WTC11 (cell line): ENCODE results near the gene FAM78B.

Experiments used
- AFF4 ChIP-seq: sonication (generic); formaldehyde crosslinking; IDR thresholded peaks from 2 replicates; pipeline ENCODE4 v1.8.1; 2023; ENCODE audit warnings: mild to moderate bottlenecking, missing genetic modification reagents, borderline replicate concordance
- ATF2 ChIP-seq: sonication (generic); formaldehyde crosslinking; IDR thresholded peaks from 2 replicates; pipeline ENCODE4 v1.8.1; 2022; ENCODE audit warnings: low read depth, missing genetic modification reagents, borderline replicate concordance
- ATF6 ChIP-seq: sonication (generic); formaldehyde crosslinking; IDR thresholded peaks from 2 replicates; pipeline ENCODE4 v1.8.1; 2023; ENCODE audit warnings: mild to moderate bottlenecking, missing genetic modification reagents
- CTCF ChIP-seq: fragments of 200-600 bp; IDR thresholded peaks from 2 replicates; pipeline ENCODE4 v1.8.0; 2022; ENCODE audit warnings: antibody characterized with exemption
- ELF4 ChIP-seq: sonication (generic); formaldehyde crosslinking; IDR thresholded peaks from 2 replicates; pipeline ENCODE4 v1.8.1; 2022; ENCODE audit warnings: low read depth, mild to moderate bottlenecking, moderate library complexity, missing genetic modification reagents
- FOXK1 ChIP-seq: sonication (generic); formaldehyde crosslinking; IDR thresholded peaks from 2 replicates; pipeline ENCODE4 v1.8.0; 2022; ENCODE audit warnings: mild to moderate bottlenecking, moderate library complexity, missing genetic modification reagents
- FOXP1 ChIP-seq: sonication (generic); formaldehyde crosslinking; IDR thresholded peaks from 2 replicates; pipeline ENCODE4 v1.8.0; 2022; ENCODE audit warnings: missing genetic modification reagents, mild to moderate bottlenecking, moderate library complexity, borderline replicate concordance
- MAX ChIP-seq: sonication (generic); formaldehyde crosslinking; IDR thresholded peaks from 2 replicates; pipeline ENCODE4 v1.8.0; 2022; ENCODE audit warnings: mild to moderate bottlenecking, missing genetic modification reagents
- NR1H2 ChIP-seq: sonication (generic); formaldehyde crosslinking; IDR thresholded peaks from 2 replicates; pipeline ENCODE4 v1.9.0; 2021; ENCODE audit warnings: mild to moderate bottlenecking, moderate library complexity, missing genetic modification reagents
- PRRX2 ChIP-seq: fragments of 250-450 bp; sonication (Bioruptor Pico); IDR thresholded peaks from 2 replicates; pipeline ENCODE4 v1.8.0; 2021; ENCODE audit warnings: mild to moderate bottlenecking
- SP1 ChIP-seq: sonication (generic); formaldehyde crosslinking; conservative IDR thresholded peaks from 2 replicates; pipeline ENCODE4 v1.8.1; 2022; ENCODE audit warnings: missing genetic modification reagents
- USF1 ChIP-seq: sonication (generic); formaldehyde crosslinking; IDR thresholded peaks from 2 replicates; pipeline ENCODE4 v1.8.0; 2022; ENCODE audit warnings: mild to moderate bottlenecking, missing genetic modification reagents
- ZNF138 ChIP-seq: sonication (generic); formaldehyde crosslinking; conservative IDR thresholded peaks from 2 replicates; pipeline ENCODE4 v1.8.1; 2022; ENCODE audit warnings: mild to moderate bottlenecking, moderate library complexity, missing genetic modification reagents
- ZNF317 ChIP-seq: sonication (generic); formaldehyde crosslinking; IDR thresholded peaks from 2 replicates; pipeline ENCODE4 v1.8.1; 2023; ENCODE audit warnings: low read depth, mild to moderate bottlenecking, moderate library complexity, missing genetic modification reagents, borderline replicate concordance

- TF ChIP-seq FOXP1 (no peak), ZNF138 (CRISPR knock-in tag) (no peak), SP1 (no peak), PRRX2 (no peak), ATF2 (no peak), MAX (no peak), CTCF (no peak), ATF6 (no peak), ELF4 (CRISPR knock-in tag) (no peak), FOXK1 (CRISPR knock-in tag) (no peak), NR1H2 (CRISPR knock-in tag) (no peak), AFF4 (CRISPR knock-in tag) (no peak), ZNF317 (CRISPR knock-in tag) (no peak), USF1 (CRISPR knock-in tag) (no peak)
Measured at GRCh38 chr1:166089804-166090203, 77.0 kb downstream of the FAM78B start.
